ENCODE data around the gene CABLES1. TPM values are rescaled to one million over a fixed set of nuclear protein-coding genes. Genes with fewer than 3 reads are reported as not detected.

The CABLES1 gene
- polyA plus RNA-seq, 1 experiment, result 5.4 TPM

GRCh38 chr18:23235336-23235735 is 100.1 kb downstream of the CABLES1 start:
- CTCF ChIA-PET, result interaction anchor here (1.5 kb wide), 1 partner anchor 9 kb away, joined by 3 read pairs; no protein-coding TSS in a partner anchor
- TF ChIP-seq CTCF (IDR thresholded peaks at IDR 0.05; ENCODE audit: insufficient read depth, low read depth, low read length), result no peak
- no peak overlapping the region for H3K4me3 ChIP-seq (ENCODE audit: low read depth, low read length)
- H3K27me3 ChIP-seq (ENCODE audit: control insufficient read depth, insufficient read depth, low read length), result no peaks in the 10 kb centered on the region
- no peak for DNase-seq (ENCODE audit: low read depth)
- no peaks in the 10 kb centered on the region; the same call in 1 of the 2 replicates for H3K36me3 ChIP-seq (ENCODE audit: control insufficient read depth, insufficient read depth, low read length)
- POLR2A ChIA-PET, result no interaction called here

- POLR2A ChIA-PET, result no interaction called here
Measured at GRCh38 chr18:23235860-23236259, 100.6 kb downstream of the CABLES1 start.

GRCh38 chr18:23236876-23237468 is 101.7 kb downstream of the CABLES1 start:
- TF ChIP-seq CTCF (IDR thresholded peaks at IDR 0.05; ENCODE audit: insufficient read depth, low read depth, low read length), result no peak
- no peak for DNase-seq (ENCODE audit: low read depth)
- ChIA-PET CTCF (interaction anchor here (0.7 to 1.6 kb wide), 3 partner anchors 15 to 142 kb away, joined by 3 to 4 read pairs (median 3); no protein-coding TSS in a partner anchor), POLR2A (no interaction called here)
- Histone ChIP-seq H3K27me3 (ENCODE audit: control insufficient read depth, insufficient read depth, low read length) (no peaks in the 10 kb centered on the region), H3K4me3 (ENCODE audit: low read depth, low read length) (no peak overlapping the region), H3K36me3 (ENCODE audit: control insufficient read depth, insufficient read depth, low read length) (no peaks in the 10 kb centered on the region; the same call in 1 of the 2 replicates)

More at GRCh38 chr18:23235860-23236259, 100.6 kb downstream of the CABLES1 start:
- no peak for TF ChIP-seq CTCF (IDR thresholded peaks at IDR 0.05; ENCODE audit: insufficient read depth, low read depth, low read length)
- Histone ChIP-seq H3K4me3 (ENCODE audit: low read depth, low read length) (no peak overlapping the region), H3K36me3 (ENCODE audit: control insufficient read depth, insufficient read depth, low read length) (no peaks in the 10 kb centered on the region; the same call in 1 of the 2 replicates), H3K27me3 (ENCODE audit: control insufficient read depth, insufficient read depth, low read length) (no peaks in the 10 kb centered on the region)
- no peak for DNase-seq (ENCODE audit: low read depth)
- CTCF ChIA-PET, result interaction anchor here (1.5 kb wide), 1 partner anchor 10 kb away, joined by 3 read pairs; no protein-coding TSS in a partner anchor

- no peak for DNase-seq (ENCODE audit: low read depth)
- CTCF ChIA-PET, result interaction anchor here (0.9 to 1.6 kb wide), 3 partner anchors 98 to 142 kb away, joined by 3 to 4 read pairs (median 4); no protein-coding TSS in a partner anchor
- Histone ChIP-seq H3K4me3 (ENCODE audit: low read depth, low read length) (no peak overlapping the region), H3K27me3 (ENCODE audit: control insufficient read depth, insufficient read depth, low read length) (no peaks in the 10 kb centered on the region), H3K36me3 (ENCODE audit: control insufficient read depth, insufficient read depth, low read length) (no peaks in the 10 kb centered on the region; the same call in 1 of the 2 replicates)
- POLR2A ChIA-PET, result no interaction called here
- TF ChIP-seq CTCF (IDR thresholded peaks at IDR 0.05; ENCODE audit: insufficient read depth, low read depth, low read length), result 0 out of 2 replicates have a peak, but pooled peaks have one; percentile 33
Measured at GRCh38 chr18:23237524-23238151, 102.4 kb downstream of the CABLES1 start.

DNA sequence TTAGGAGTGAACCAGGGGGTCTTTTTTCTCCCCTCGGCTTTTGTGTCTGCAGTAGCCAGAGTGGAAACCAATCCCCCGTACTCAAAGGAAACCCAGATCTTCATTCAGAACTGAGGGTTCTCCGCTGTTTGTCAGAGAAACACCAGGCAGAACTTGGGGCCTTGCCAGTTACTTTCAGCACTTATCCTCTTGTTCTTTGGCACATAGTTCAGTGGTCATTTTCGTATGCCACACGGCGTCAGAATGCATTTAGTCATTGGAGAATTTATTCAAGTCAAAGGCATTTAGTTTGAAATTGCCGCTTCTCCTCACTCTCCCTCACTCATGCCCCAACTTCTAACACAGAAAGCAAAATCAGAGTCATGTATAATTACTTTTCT is 102.9 kb downstream of the CABLES1 start:
- ChIA-PET CTCF (interaction anchor here (0.9 to 1.6 kb wide), 3 partner anchors 98 to 141 kb away, joined by 3 to 4 read pairs (median 4); no protein-coding TSS in a partner anchor), POLR2A (no interaction called here)
- Histone ChIP-seq H3K4me3 (ENCODE audit: low read depth, low read length) (no peak overlapping the region), H3K36me3 (ENCODE audit: control insufficient read depth, insufficient read depth, low read length) (no peaks in the 10 kb centered on the region; the same call in 1 of the 2 replicates), H3K27me3 (ENCODE audit: control insufficient read depth, insufficient read depth, low read length) (no peaks in the 10 kb centered on the region)
- no peak for DNase-seq (ENCODE audit: low read depth)
- TF ChIP-seq CTCF (IDR thresholded peaks at IDR 0.05; ENCODE audit: insufficient read depth, low read depth, low read length), result no peak
